H1 (cell line): ENCODE results near the gene DENND1A. TPM values are rescaled to one million over a fixed set of nuclear protein-coding genes. Genes with fewer than 3 reads are reported as not detected.

ENCODE experiments used
- CTCF ChIA-PET: fragments of 300-600 bp; sonication (Branson Sonifier 250); formaldehyde crosslinking; loops from one replicate; lab custom pipeline; 2021; ENCODE audit not compliant: partially characterized antibody; lab: Charles Lee
- POLR2A ChIA-PET: fragments of 300-600 bp; sonication (Branson Sonifier 250); formaldehyde crosslinking; loops from one replicate; lab custom pipeline; 2021; ENCODE audit warnings: inconsistent platforms; ENCODE audit not compliant: partially characterized antibody; lab: Charles Lee
- DNase-seq, 2 experiments: peaks; one replicate each; pipeline versions ENCODE4 v3.0.0 to v3.0.0-alpha.2; 2010 to 2022; ENCODE audit warnings: low spot score in 2 of 2, low read depth in 1 of 2, mixed read lengths in 1 of 2
- FAIRE-seq: peaks from 2 replicates; lab custom pipeline; 2011; peaks lifted over from hg19 to GRCh38; lab: Jason Lieb, UNC
- H2AFZ ChIP-seq: 2 replicates; pipeline ENCODE4 v1.8.1; 2012; ENCODE audit warnings: low read length, inconsistent platforms
- H2AK5ac ChIP-seq: 2 replicates; pipeline ENCODE4 v1.6.1; 2013; ENCODE audit warnings: low read depth, low read length
- H2BK120ac ChIP-seq: replicated peaks from 2 replicates; pipeline ENCODE3; 2013; ENCODE audit warnings: low read depth, low read length, inconsistent platforms
- H2BK12ac ChIP-seq: 2 replicates; pipeline ENCODE4 v1.6.1; 2013; ENCODE audit warnings: low read depth, low read length
- H2BK15ac ChIP-seq: 2 replicates; pipeline ENCODE4 v1.6.1; 2013; ENCODE audit warnings: low read length
- H2BK20ac ChIP-seq: 2 replicates; pipeline ENCODE4 v1.6.1; 2013; ENCODE audit warnings: low read length
- H2BK5ac ChIP-seq: 2 replicates; pipeline ENCODE4 v1.6.1; 2013; ENCODE audit warnings: low read depth, low read length
- H3K14ac ChIP-seq: 2 replicates; pipeline ENCODE4 v1.6.1; 2013; ENCODE audit warnings: inconsistent platforms; ENCODE audit not compliant: insufficient read length
- H3K18ac ChIP-seq: 2 replicates; pipeline ENCODE4 v1.6.1; 2013; ENCODE audit warnings: low read length; ENCODE audit errors: extremely low read depth
- H3K23ac ChIP-seq: 2 replicates; pipeline ENCODE4 v1.6.1; 2013; ENCODE audit warnings: inconsistent platforms; ENCODE audit not compliant: insufficient read length
- H3K23me2 ChIP-seq: 2 replicates; pipeline ENCODE4 v1.6.1; 2013; ENCODE audit warnings: low read depth, low read length
- H3K27ac ChIP-seq: 2 replicates; pipeline ENCODE4 v1.6.1; 2011; ENCODE audit warnings: low read depth, low read length, inconsistent platforms
- H3K27me3 ChIP-seq, 4 experiments: replicated peaks in 1 of 4; 1 replicate in 1 of 4; 2 replicates in 3 of 4; pipeline versions ENCODE4 v1.6.1 to v1.8.1; 2011 to 2013; ENCODE audit warnings: low read length in 3 of 4, mild to moderate bottlenecking in 3 of 4, inconsistent platforms in 2 of 4, mixed read lengths in 2 of 4, moderate library complexity in 1 of 4; ENCODE audit not compliant: control insufficient read depth in 3 of 4, insufficient read depth in 3 of 4; ENCODE audit errors: extremely low read depth in 1 of 4
- H3K36me3 ChIP-seq, 4 experiments: 2 replicates each; pipeline versions ENCODE4 v1.6.1 to v1.8.1; 2011 to 2013; ENCODE audit warnings: mild to moderate bottlenecking in 4 of 4, low read length in 3 of 4, moderate library complexity in 2 of 4, control low read depth in 1 of 4, inconsistent platforms in 1 of 4; ENCODE audit not compliant: insufficient read depth in 4 of 4, control insufficient read depth in 2 of 4
- H3K4ac ChIP-seq: replicated peaks from 2 replicates; pipeline ENCODE3; 2013; ENCODE audit warnings: low read length, low read depth, mixed read lengths, inconsistent platforms; ENCODE audit not compliant: insufficient read length
- H3K4me1 ChIP-seq, 4 experiments: replicated peaks in 1 of 4; 1 replicate in 1 of 4; 2 replicates in 3 of 4; pipeline versions ENCODE4 v1.6.1 to v1.8.1; 2011 to 2013; ENCODE audit warnings: low read length in 3 of 4, inconsistent platforms in 2 of 4, mixed read lengths in 1 of 4; ENCODE audit not compliant: insufficient read depth in 4 of 4, control insufficient read depth in 3 of 4
- H3K4me2 ChIP-seq, 2 experiments: 2 replicates each; pipeline versions ENCODE4 v1.6.1 to v1.8.1; 2011 to 2013; ENCODE audit warnings: low read depth in 2 of 2, low read length in 2 of 2, control low read depth in 1 of 2, inconsistent platforms in 1 of 2, mild to moderate bottlenecking in 1 of 2; ENCODE audit not compliant: insufficient read depth in 1 of 2
- H3K4me3 ChIP-seq, 4 experiments: fragments of 200-600, 300-600 bp in 1 of 4; sonication (generic), shearing (Covaris generic), sonication (Bioruptor Twin) in 1 of 4; 2 replicates each; pipeline versions ENCODE4 v1.5.1 to v1.8.1; 2011 to 2016; ENCODE audit warnings: low read length in 4 of 4, low read depth in 3 of 4, control low read depth in 2 of 4, inconsistent platforms in 2 of 4, mild to moderate bottlenecking in 2 of 4, mixed read lengths in 1 of 4, moderate library complexity in 1 of 4; ENCODE audit not compliant: insufficient read depth in 2 of 4; ENCODE audit errors: extremely low read depth in 1 of 4
- H3K56ac ChIP-seq: replicated peaks from 2 replicates; pipeline ENCODE3; 2013; ENCODE audit warnings: low read depth, mild to moderate bottlenecking, mixed read lengths, low read length, inconsistent platforms; ENCODE audit not compliant: insufficient read length
- H3K79me1 ChIP-seq: 2 replicates; pipeline ENCODE4 v1.6.1; 2013; ENCODE audit warnings: low read depth, low read length, control low read depth
- H3K79me2 ChIP-seq, 2 experiments: 2 replicates each; pipeline versions ENCODE4 v1.6.1 to v1.8.1; 2012 to 2013; ENCODE audit warnings: low read length in 2 of 2, mild to moderate bottlenecking in 2 of 2, inconsistent platforms in 1 of 2; ENCODE audit not compliant: insufficient read depth in 2 of 2, control insufficient read depth in 1 of 2
- H3K9ac ChIP-seq, 4 experiments: replicated peaks in 1 of 4; 1 replicate in 1 of 4; 2 replicates in 3 of 4; pipeline versions ENCODE4 v1.6.1 to v1.8.1; 2011 to 2013; ENCODE audit warnings: low read depth in 3 of 4, low read length in 3 of 4, control low read depth in 2 of 4, mild to moderate bottlenecking in 2 of 4, moderate library complexity in 2 of 4, inconsistent platforms in 1 of 4; ENCODE audit errors: extremely low read depth in 1 of 4
- H3K9me3 ChIP-seq, 2 experiments: 2 replicates each; pipeline versions ENCODE4 v1.6.1 to v1.8.1; 2012 to 2013; ENCODE audit warnings: mild to moderate bottlenecking in 2 of 2, moderate library complexity in 2 of 2, control low read depth in 1 of 2, inconsistent platforms in 1 of 2, low read depth in 1 of 2, low read length in 1 of 2, mixed read lengths in 1 of 2; ENCODE audit not compliant: insufficient read depth in 2 of 2
- H4K20me1 ChIP-seq, 2 experiments: replicated peaks in 1 of 2; 2 replicates each; pipeline versions ENCODE3 to v1.8.1; 2011 to 2013; ENCODE audit warnings: inconsistent platforms in 2 of 2, low read length in 2 of 2, mild to moderate bottlenecking in 1 of 2; ENCODE audit not compliant: insufficient read depth in 2 of 2, control insufficient read depth in 1 of 2
- H4K5ac ChIP-seq: 2 replicates; pipeline ENCODE4 v1.6.1; 2013; ENCODE audit warnings: low read length, low read depth, mixed read lengths, inconsistent platforms; ENCODE audit not compliant: insufficient read length
- H4K8ac ChIP-seq: 2 replicates; pipeline ENCODE4 v1.8.0; 2013; ENCODE audit warnings: mild to moderate bottlenecking, moderate library complexity, low read length, inconsistent platforms; ENCODE audit not compliant: insufficient read depth; ENCODE audit errors: extremely low read depth
- H4K91ac ChIP-seq: replicated peaks from 2 replicates; pipeline ENCODE3; 2013; ENCODE audit warnings: low read length, mixed read lengths, inconsistent platforms; ENCODE audit not compliant: insufficient read length
- ATF2 ChIP-seq: IDR thresholded peaks from 2 replicates; pipeline ENCODE4 v1.6.1; 2012; ENCODE audit warnings: low read length, inconsistent platforms
- CREB1 ChIP-seq: IDR thresholded peaks from 2 replicates; pipeline ENCODE4 v1.6.1; 2012; ENCODE audit warnings: inconsistent platforms
- HDAC2 ChIP-seq, 2 experiments: fragments of 300-600 bp in 1 of 2; sonication (generic) in 1 of 2; IDR thresholded peaks; 2 replicates each; pipeline ENCODE4 v1.6.1; 2011 to 2012; ENCODE audit warnings: low read depth in 2 of 2, low read length in 2 of 2, mild to moderate bottlenecking in 2 of 2, moderate library complexity in 2 of 2, borderline replicate concordance in 1 of 2, inconsistent platforms in 1 of 2
- RXRA ChIP-seq: IDR thresholded peaks from 2 replicates; pipeline ENCODE4 v1.6.1; 2011; ENCODE audit warnings: low read depth, mild to moderate bottlenecking, low read length, moderate library complexity; ENCODE audit not compliant: insufficient read depth
- TAF1 ChIP-seq: IDR thresholded peaks from 2 replicates; pipeline ENCODE4 v1.6.1; 2011; ENCODE audit warnings: mild to moderate bottlenecking, low read depth, low read length
- USF2 ChIP-seq: IDR thresholded peaks from 2 replicates; pipeline ENCODE4 v1.6.1; 2011; ENCODE audit warnings: low read length, improper control_type of control experiment
- YY1 ChIP-seq: IDR thresholded peaks from 2 replicates; pipeline ENCODE4 v1.6.1; 2011; ENCODE audit warnings: low read depth, mild to moderate bottlenecking, low read length
- WGBS, 2 experiments: shearing (Covaris generic) in 1 of 2; methylation state at CpG; one replicate each; pipeline versions ENCODE4 v1.1.6 to v1.1.7; 2013 to 2015; ENCODE audit warnings: low lambda C conversion rate in 2 of 2, mixed read lengths in 2 of 2, inconsistent platforms in 1 of 2, low coverage in 1 of 2, missing lambda C conversion rate in 1 of 2; ENCODE audit not compliant: insufficient replicate concordance in 2 of 2, insufficient coverage in 1 of 2, insufficient read length in 1 of 2; ENCODE audit errors: extremely low coverage in 1 of 2, missing lambda C conversion rate in 1 of 2; 5-methylcytosine and 5-hydroxymethylcytosine counted together
- polyA plus RNA-seq, 7 experiments: library from polyadenylated mRNA; depleted of rRNA in 3 of 7; stranded (reverse) in 5 of 7; unstranded in 2 of 7; fragments of >200 nt in 5 of 7; fragments of 200-250 nt in 2 of 7; gene quantifications; 1 replicate in 5 of 7; 2 replicates in 1 of 7; 4 replicates in 1 of 7; pipeline versions ENCODE4 v1.2.1 to v1.2.3, GENCODE V29; 2011 to 2013; ENCODE audit warnings: missing spikeins in 2 of 7, mixed read lengths in 2 of 7
- total RNA-seq: library from RNA; stranded (reverse); fragmentation: NEBNext Ultra II Directional; extraction: Animal tissue kit (Norgen Biotek cat#: 25700); gene quantifications from 2 replicates; pipeline ENCODE4 v1.2.1, GENCODE V29; 2021

DENND1A gene
- total and polyA plus RNA-seq, 2 of the 8 experiments (the other 6 are each of a cell fraction or from before 2014, with no cell fraction given), result 24.1 to 26.4 TPM

- Histone ChIP-seq H2AK5ac (no peak overlapping the region), H4K5ac (no peak overlapping the region), H2AFZ (no peak overlapping the region), H3K23me2 (0 out of 2 replicates have a peak, but pooled peaks cover 2% of the 10 kb centered on the region), H2BK15ac (no peak overlapping the region), H3K4me3 (no peak overlapping the region), H2BK120ac (no peak overlapping the region), H3K27me3 (no peaks in the 10 kb centered on the region), H3K18ac (no peak overlapping the region), H3K14ac (no peak overlapping the region), H3K79me1 (no peaks in the 10 kb centered on the region), H3K23ac (no peak overlapping the region), H4K20me1 (no peaks in the 10 kb centered on the region), H3K9ac (no peak overlapping the region), H3K36me3 (no peaks in the 10 kb centered on the region), H4K8ac (no peak overlapping the region), H3K79me2 (no peaks in the 10 kb centered on the region; a peak in 1 of 4 replicates), H3K56ac (no peak overlapping the region), H3K4me1 (no peaks in the 10 kb centered on the region), H3K9me3 (0 out of 4 replicates have a peak, but pooled peaks cover 0 to 3% of the 10 kb centered on the region in 2 experiments), H2BK12ac (no peak overlapping the region), H3K4me2 (no peak overlapping the region), H3K27ac (no peak overlapping the region), H2BK5ac (no peak overlapping the region), H2BK20ac (no peak overlapping the region), H3K4ac (no peak overlapping the region), H4K91ac (no peak overlapping the region)
- ChIA-PET POLR2A (no interaction called here), CTCF (interaction anchor here (0.6 to 1.3 kb wide), 4 partner anchors 12 to 285 kb away, joined by 3 read pairs; no protein-coding TSS in a partner anchor)
- FAIRE-seq (no peak), DNase-seq (no peak)
- TF ChIP-seq RXRA, result no peak
- no peak for TF ChIP-seq TAF1
- TF ChIP-seq ATF2, result no peak
- no peak for TF ChIP-seq CREB1
- no peak for TF ChIP-seq USF2
- TF ChIP-seq YY1, result no peak
- no peak for TF ChIP-seq HDAC2 (IDR thresholded peaks at IDR 0.05; ENCODE audit: borderline replicate concordance in 1 of 2, low read depth in 2 of 2, low read length in 2 of 2)
- WGBS, 2 experiments, result 83% methylated on average over 1 of the region's 1 CpG; no CpG with 5 or more reads in 1 of the 2 experiments
These were observed 214.7 kb downstream of the DENND1A start for GRCh38 chr9:123715258-123715657.
